Natural killer cell (primary cell): ENCODE measurements around the gene AZIN2. TPM values are rescaled to one million over a fixed set of nuclear protein-coding genes. Genes with fewer than 3 reads are reported as not detected.
A peak's percentile ranks its signal among the peaks of the same experiment; 100 is the strongest.

ENCODE experiments used
- ATAC-seq, 3 donors: fragments of 150-1000 bp in 2 of 3; fragments of 200-7000 bp in 1 of 3; cut with Tn5 transposase; 1 replicate in 1 of 3; 2 replicates in 2 of 3; pipeline ENCODE4 v1.10.0; 2021; ENCODE audit warnings: mild to moderate bottlenecking in 2 of 3, moderate library complexity in 2 of 3
- DNase-seq, 2 donors: peaks; one replicate each; pipeline versions ENCODE4 v3.0.0 to v3.0.0-alpha.2; 2013 to 2021; ENCODE audit warnings: mixed read lengths in 1 of 2
- H3K27ac ChIP-seq: one replicate; pipeline ENCODE4 v1.5.1; 2013; ENCODE audit warnings: mild to moderate bottlenecking, low read length
- H3K27me3 ChIP-seq: one replicate; pipeline ENCODE4 v1.6.1; 2013; ENCODE audit warnings: low read length; ENCODE audit not compliant: control insufficient read depth, insufficient read depth
- H3K36me3 ChIP-seq: one replicate; pipeline ENCODE4 v1.6.1; 2013; ENCODE audit warnings: low read length; ENCODE audit not compliant: control insufficient read depth, insufficient read depth
- H3K4me1 ChIP-seq: one replicate; pipeline ENCODE4 v1.6.1; 2013; ENCODE audit warnings: low read length; ENCODE audit not compliant: control insufficient read depth, insufficient read depth
- H3K4me3 ChIP-seq: one replicate; pipeline ENCODE4 v1.5.1; 2013; ENCODE audit warnings: low read length
- H3K9me3 ChIP-seq: one replicate; pipeline ENCODE4 v1.6.1; 2013; ENCODE audit warnings: low read length; ENCODE audit not compliant: control insufficient read depth, insufficient read depth
- H3K27ac Mint-ChIP-seq, 2 donors: one replicate each; pipeline ENCODE4 v1.8.0; 2022; ENCODE audit warnings: mild to moderate bottlenecking in 2 of 2, mixed read lengths in 2 of 2, moderate library complexity in 1 of 2
- H3K27me3 Mint-ChIP-seq, 2 donors: one replicate each; pipeline ENCODE4 v1.8.0; 2022; ENCODE audit warnings: low read depth in 2 of 2, mixed read lengths in 2 of 2
- H3K36me3 Mint-ChIP-seq: one replicate; pipeline ENCODE4 v1.8.0; 2022; ENCODE audit warnings: mixed read lengths
- H3K4me1 Mint-ChIP-seq, 2 donors: one replicate each; pipeline ENCODE4 v1.8.0; 2022; ENCODE audit warnings: mixed read lengths in 2 of 2
- H3K4me3 Mint-ChIP-seq: one replicate; pipeline ENCODE4 v1.8.0; 2022; ENCODE audit warnings: mild to moderate bottlenecking, moderate library complexity, mixed read lengths
- H3K9me3 Mint-ChIP-seq, 2 donors: one replicate each; pipeline ENCODE4 v1.8.0; 2022; ENCODE audit warnings: mixed read lengths in 2 of 2
- CTCF ChIP-seq: fragments of 200-600 bp; IDR thresholded peaks from one replicate; pipeline ENCODE4 v1.8.0; 2022; ENCODE audit warnings: antibody characterized with exemption
- WGBS: methylation state at CpG from one replicate; pipeline ENCODE4 v1.1.7; 2013; ENCODE audit warnings: missing lambda C conversion rate; ENCODE audit not compliant: insufficient coverage; 5-methylcytosine and 5-hydroxymethylcytosine counted together
- intact Hi-C: fragments of 100-400 bp; cut with micrococcal nuclease; formaldehyde crosslinking; loops from one replicate; pipeline ENCODE4 v1.14.2; 2022
- total RNA-seq, 4 donors: library from RNA; stranded (reverse); fragments of 120-200 nt in 1 of 4; gene quantifications; one replicate each; pipeline versions ENCODE4 v1.2.3 to v1.2.4, GENCODE V29; 2013 to 2022

AZIN2 gene
- total RNA-seq, 3 donors from 2014 or later (not counting 1 experiment from before 2014, with no cell fraction given), result 1.9 to 5.1 (median 4.1) TPM

- Mint-ChIP-seq H3K27me3 (no peaks in the 10 kb centered on the region), H3K36me3 (no peaks in the 10 kb centered on the region), H3K4me1 (no peaks in the 10 kb centered on the region), H3K4me3 (no peak overlapping the region), H3K27ac (no peak overlapping the region), H3K9me3 (no peaks in the 10 kb centered on the region)
- peaks cover 23% of the 10 kb centered on the region for H3K36me3 ChIP-seq
- H3K4me3 ChIP-seq, result no peak overlapping the region
- ATAC-seq (no peak), DNase-seq (no peak)
- 92% methylated on average over 3 of the region's 3 CpGs for WGBS
- H3K9me3 ChIP-seq, result no peaks in the 10 kb centered on the region
- no peaks in the 10 kb centered on the region for H3K4me1 ChIP-seq
- intact Hi-C loops, result no loop called here
- no peaks in the 10 kb centered on the region for H3K27me3 ChIP-seq
- H3K27ac ChIP-seq, result no peak overlapping the region
- no peak for TF ChIP-seq CTCF
These were observed 67.7 kb downstream of the AZIN2 start for GRCh38 chr1:33148615-33149014.

GRCh38 chr1:33149453-33150190 lies 68.7 kb downstream of the AZIN2 start:
- Histone ChIP-seq H3K27ac (no peak overlapping the region), H3K27me3 (no peaks in the 10 kb centered on the region), H3K36me3 (peaks cover 27% of the 10 kb centered on the region), H3K4me3 (no peak overlapping the region), H3K4me1 (no peaks in the 10 kb centered on the region), H3K9me3 (no peaks in the 10 kb centered on the region)
- Mint-ChIP-seq H3K4me1 (peaks cover 0 to 4% of the 10 kb centered on the region in 2 donors), H3K36me3 (no peaks in the 10 kb centered on the region), H3K9me3 (no peaks in the 10 kb centered on the region), H3K27me3 (no peaks in the 10 kb centered on the region), H3K4me3 (no peak overlapping the region), H3K27ac (no peak overlapping the region)
- TF ChIP-seq CTCF, result no peak
- DNase-seq (no peak), ATAC-seq (no peak)
- WGBS, result 96% methylated on average over 7 of the region's 7 CpGs
- intact Hi-C loops, result no loop called here

- H3K4me3 Mint-ChIP-seq, result no peak overlapping the region
- H3K9me3 ChIP-seq, result no peaks in the 10 kb centered on the region
- no peak overlapping the region for H3K4me3 ChIP-seq
- WGBS, result 90% methylated on average over 4 of the region's 4 CpGs
- no peaks in the 10 kb centered on the region for H3K27me3 Mint-ChIP-seq
- H3K9me3 Mint-ChIP-seq, result no peaks in the 10 kb centered on the region
- no peak overlapping the region for H3K27ac ChIP-seq
- intact Hi-C loops, result no loop called here
- ATAC-seq, result no peak
- H3K4me1 Mint-ChIP-seq, result peaks cover 0 to 4% of the 10 kb centered on the region in 2 donors
- no peak for DNase-seq
- TF ChIP-seq CTCF, result no peak
- no peaks in the 10 kb centered on the region for H3K4me1 ChIP-seq
- no peaks in the 10 kb centered on the region for H3K36me3 Mint-ChIP-seq
- H3K27ac Mint-ChIP-seq, result no peak overlapping the region
- no peaks in the 10 kb centered on the region for H3K27me3 ChIP-seq
- peaks cover 26% of the 10 kb centered on the region for H3K36me3 ChIP-seq
These were observed 69.6 kb downstream of the AZIN2 start for GRCh38 chr1:33150522-33150921.

GRCh38 chr1:33151116-33151515 lies 70.2 kb downstream of the AZIN2 start:
- H3K4me1 Mint-ChIP-seq, result peaks cover 0 to 4% of the 10 kb centered on the region in 2 donors
- H3K36me3 Mint-ChIP-seq, result no peaks in the 10 kb centered on the region

More at GRCh38 chr1:33151116-33151515, 70.2 kb downstream of the AZIN2 start:
- H3K9me3 Mint-ChIP-seq, result no peaks in the 10 kb centered on the region
- Histone ChIP-seq H3K4me1 (no peaks in the 10 kb centered on the region), H3K27ac (no peak overlapping the region), H3K36me3 (peaks cover 22% of the 10 kb centered on the region), H3K4me3 (no peak overlapping the region), H3K9me3 (no peaks in the 10 kb centered on the region), H3K27me3 (no peaks in the 10 kb centered on the region)
- WGBS, result 82% methylated on average over 7 of the region's 7 CpGs
- DNase-seq, result no peak
- intact Hi-C loops, result no loop called here
- no peak for TF ChIP-seq CTCF
- no peaks in the 10 kb centered on the region for H3K27me3 Mint-ChIP-seq
- no peak overlapping the region for H3K27ac Mint-ChIP-seq
- peak in 1 of 3 donors; percentile 27 for ATAC-seq
- no peak overlapping the region for H3K4me3 Mint-ChIP-seq
